HepG2 (cell line): ENCODE data around the gene H6PD. TPM values are rescaled to one million over a fixed set of nuclear protein-coding genes. Genes with fewer than 3 reads are reported as not detected.

ENCODE experiments used
- ARID4A ChIP-seq: sonication (generic); formaldehyde crosslinking; IDR thresholded peaks from 2 replicates; pipeline ENCODE4 v1.5.0; 2020; ENCODE audit warnings: mild to moderate bottlenecking, missing genetic modification reagents, borderline replicate concordance
- ATF4 ChIP-seq, 2 experiments: fragments of 450-650 bp in 1 of 2; sonication (generic) in 1 of 2; formaldehyde crosslinking; IDR thresholded peaks; 2 replicates each; pipeline versions ENCODE4 v1.5.0 to v1.8.0; 2020 to 2022; ENCODE audit warnings: mild to moderate bottlenecking in 1 of 2, missing genetic modification reagents in 1 of 2
- EP300 ChIP-seq, 3 experiments: sonication (generic) in 1 of 3; formaldehyde crosslinking in 1 of 3; IDR thresholded peaks; 2 replicates each; pipeline versions ENCODE4 v1.5.1 to v1.6.1; 2011 to 2020; ENCODE audit warnings: low read depth in 2 of 3, low read length in 2 of 3, borderline replicate concordance in 1 of 3, improper control_type of control experiment in 1 of 3, mild to moderate bottlenecking in 1 of 3, missing genetic modification reagents in 1 of 3, moderate library complexity in 1 of 3
- ETV6 ChIP-seq: sonication (generic); formaldehyde crosslinking; conservative IDR thresholded peaks from 2 replicates; pipeline ENCODE4 v1.4.0; 2020; ENCODE audit warnings: missing genetic modification reagents
- FOXO1 ChIP-seq: sonication (generic); formaldehyde crosslinking; IDR thresholded peaks from 2 replicates; pipeline ENCODE4 v1.4.0; 2020; ENCODE audit warnings: missing genetic modification reagents
- HNRNPLL ChIP-seq: fragments of 200-400 bp; formaldehyde crosslinking; IDR thresholded peaks from 2 replicates; pipeline ENCODE4 v1.6.1; 2017; ENCODE audit warnings: mild to moderate bottlenecking, low read depth, low read length; ENCODE audit not compliant: poor library complexity, severe bottlenecking
- KDM4B ChIP-seq: sonication (generic); formaldehyde crosslinking; IDR thresholded peaks from 2 replicates; pipeline ENCODE4 v1.4.0; 2020; ENCODE audit warnings: missing genetic modification reagents
- MED13 ChIP-seq: sonication (generic); formaldehyde crosslinking; IDR thresholded peaks from 2 replicates; pipeline ENCODE4 v1.5.0; 2020; ENCODE audit warnings: missing genetic modification reagents
- NCOA2 ChIP-seq: sonication (generic); formaldehyde crosslinking; IDR thresholded peaks from 2 replicates; pipeline ENCODE4 v1.8.0; 2022; ENCODE audit warnings: inconsistent platforms
- SMAD1 ChIP-seq: sonication (generic); formaldehyde crosslinking; IDR thresholded peaks from 2 replicates; pipeline ENCODE4 v1.4.0; 2020; ENCODE audit warnings: missing genetic modification reagents, low read depth, mild to moderate bottlenecking, borderline replicate concordance
- YEATS4 ChIP-seq: sonication (generic); formaldehyde crosslinking; IDR thresholded peaks from 2 replicates; pipeline ENCODE4 v1.4.0; 2020; ENCODE audit warnings: missing genetic modification reagents, borderline replicate concordance
- ZFP62 ChIP-seq: sonication (generic); formaldehyde crosslinking; IDR thresholded peaks from 2 replicates; pipeline ENCODE4 v1.4.0; 2020; ENCODE audit warnings: missing genetic modification reagents
- ZKSCAN8 ChIP-seq: IDR thresholded peaks from 2 replicates; pipeline ENCODE4 v1.6.1; 2016; ENCODE audit warnings: borderline replicate concordance, missing genetic modification reagents, missing compliant biosample characterization
- ZNF343 ChIP-seq: sonication (generic); formaldehyde crosslinking; IDR thresholded peaks from 2 replicates; pipeline ENCODE4 v1.4.0; 2020; ENCODE audit warnings: mild to moderate bottlenecking, missing genetic modification reagents
- ZNF460 ChIP-seq: sonication (generic); formaldehyde crosslinking; IDR thresholded peaks from 2 replicates; pipeline ENCODE4 v1.5.1; 2020; ENCODE audit warnings: missing genetic modification reagents, mild to moderate bottlenecking, borderline replicate concordance
- ZNF513 ChIP-seq: sonication (generic); formaldehyde crosslinking; conservative IDR thresholded peaks from 2 replicates; pipeline ENCODE4 v1.5.0; 2020; ENCODE audit warnings: missing genetic modification reagents
- ZNF550 ChIP-seq: sonication (generic); formaldehyde crosslinking; IDR thresholded peaks from 2 replicates; pipeline ENCODE4 v1.4.0; 2020; ENCODE audit warnings: mild to moderate bottlenecking, missing genetic modification reagents, borderline replicate concordance
- ZNF773 ChIP-seq: sonication (generic); formaldehyde crosslinking; IDR thresholded peaks from 2 replicates; pipeline ENCODE4 v1.4.0; 2020; ENCODE audit warnings: missing genetic modification reagents, borderline replicate concordance
- ZNF790 ChIP-seq: sonication (generic); formaldehyde crosslinking; IDR thresholded peaks from 2 replicates; pipeline ENCODE4 v1.8.0; 2022; ENCODE audit warnings: missing genetic modification reagents, mild to moderate bottlenecking, borderline replicate concordance
- polyA plus RNA-seq, 8 experiments: library from polyadenylated mRNA; depleted of rRNA in 3 of 8; stranded (reverse) in 7 of 8; unstranded in 1 of 8; fragments of >200 nt; fragmentation: Illumina TruSeq in 4 of 8; extraction: Trizol in 4 of 8; gene quantifications; 2 replicates each; pipeline versions ENCODE4 v1.2.1 to v1.2.3, GENCODE V29; 2011 to 2016; ENCODE audit warnings: low read depth in 4 of 8, missing spikeins in 1 of 8, mixed read lengths in 1 of 8; ENCODE audit not compliant: insufficient read depth in 1 of 8
- total RNA-seq, 5 experiments: library from RNA; depleted of rRNA; stranded (reverse); fragments of >200 nt; fragmentation: Illumina TruSeq; extraction: Trizol; gene quantifications; 2 replicates each; pipeline ENCODE4 v1.2.3, GENCODE V29; 2016; ENCODE audit warnings: low read depth in 1 of 5

Gene H6PD
- total and polyA plus RNA-seq, 2 of the 13 experiments (the other 11 are each of a cell fraction or from before 2014, with no cell fraction given) = 9.3 to 14.1 TPM

GRCh38 chr1:9249534-9250410 is 15.2 kb downstream of the H6PD start (continued):
- TF ChIP-seq ARID4A (CRISPR knock-in tag) = peak; percentile 75
- TF ChIP-seq EP300 (IDR thresholded peaks at IDR 0.05; ENCODE audit: low read depth in 2 of 2, low read length in 2 of 2) = peak in 1 of 2 experiments; percentile 57; a peak in 2 of 4 replicates
- TF ChIP-seq EP300 (CRISPR knock-in tag; IDR thresholded peaks at IDR 0.05; ENCODE audit: borderline replicate concordance) = peak; percentile 17; the same call in 1 of the 2 replicates
- TF ChIP-seq ZNF773 (CRISPR knock-in tag) = no peak
- TF ChIP-seq ZNF550 (CRISPR knock-in tag) = 0 out of 2 replicates have a peak, but pooled peaks have one; percentile 68
- no peak for TF ChIP-seq ZKSCAN8
- peak; percentile 85 for TF ChIP-seq YEATS4
- TF ChIP-seq FOXO1 = peak; percentile 38; the same call in 1 of the 2 replicates
- no peak for TF ChIP-seq ETV6 (CRISPR knock-in tag)
- no peak for TF ChIP-seq ZNF790
- TF ChIP-seq SMAD1 (CRISPR knock-in tag) = peak; percentile 44; the same call in 1 of the 2 replicates
- no peak for TF ChIP-seq ZNF513 (CRISPR knock-in tag)
- TF ChIP-seq ATF4 (CRISPR knock-in tag; IDR thresholded peaks at IDR 0.05) = no peak
- no peak for TF ChIP-seq ZNF460 (CRISPR knock-in tag)
- no peak for TF ChIP-seq KDM4B
- no peak for TF ChIP-seq ZFP62 (CRISPR knock-in tag)
- TF ChIP-seq ZNF343 (CRISPR knock-in tag) = no peak
- TF ChIP-seq NCOA2 (CRISPR knock-in tag) = peak; percentile 61
- TF ChIP-seq MED13 (CRISPR knock-in tag) = no peak
- TF ChIP-seq HNRNPLL = peak; percentile 47
